PFSK-1 (cell line): ENCODE measurements around the gene AUNIP.

Experiments
- FOXP2 ChIP-seq: optimal IDR thresholded peaks from 2 replicates; pipeline ENCODE3; 2011; ENCODE audit warnings: borderline replicate concordance, control low read depth, inconsistent platforms; ENCODE audit not compliant: insufficient read depth; ENCODE audit errors: extremely low read length, extremely low read depth
- POLR2AphosphoS5 ChIP-seq: IDR thresholded peaks from 2 replicates; pipeline ENCODE4 v1.6.1; 2012; ENCODE audit warnings: low read depth, mild to moderate bottlenecking, control low read depth, low read length, moderate library complexity
- REST ChIP-seq, 2 experiments: IDR thresholded peaks; 2 replicates each; pipeline versions ENCODE4 v1.6.1 to v1.8.0; 2011 to 2012; ENCODE audit warnings: low read depth in 2 of 2, low read length in 2 of 2, control low read depth in 1 of 2, inconsistent platforms in 1 of 2, mild to moderate bottlenecking in 1 of 2, moderate library complexity in 1 of 2; ENCODE audit not compliant: insufficient read depth in 1 of 2
- SIN3A ChIP-seq: IDR thresholded peaks from 2 replicates; pipeline ENCODE4 v1.6.1; 2012; ENCODE audit warnings: mild to moderate bottlenecking, low read length, moderate library complexity, borderline replicate concordance; ENCODE audit not compliant: insufficient read depth
- TAF1 ChIP-seq: IDR thresholded peaks from 2 replicates; pipeline ENCODE4 v1.6.1; 2012; ENCODE audit warnings: low read length, control low read depth, borderline replicate concordance; ENCODE audit not compliant: insufficient read depth

Gene AUNIP

GRCh38 chr1:25902462-25902861, 43.2 kb upstream of the AUNIP start:
- no peak for TF ChIP-seq REST (IDR thresholded peaks at IDR 0.05; ENCODE audit: insufficient read depth in 1 of 2, low read depth in 2 of 2, low read length in 2 of 2)
- TF ChIP-seq FOXP2: no peak
- no peak for TF ChIP-seq SIN3A
- TF ChIP-seq TAF1: no peak
- no peak for TF ChIP-seq POLR2AphosphoS5

- TF ChIP-seq POLR2AphosphoS5 (no peak), SIN3A (no peak), TAF1 (no peak), FOXP2 (no peak), REST (IDR thresholded peaks at IDR 0.05; ENCODE audit: insufficient read depth in 1 of 2, low read depth in 2 of 2, low read length in 2 of 2) (no peak)
Measured at GRCh38 chr1:25900219-25900618, 41.0 kb upstream of the AUNIP start.

GRCh38 chr1:25899792-25900191, 40.5 kb upstream of the AUNIP start:
- TF ChIP-seq TAF1: no peak
- no peak for TF ChIP-seq FOXP2
- TF ChIP-seq SIN3A: no peak
- no peak for TF ChIP-seq POLR2AphosphoS5
- TF ChIP-seq REST (IDR thresholded peaks at IDR 0.05; ENCODE audit: insufficient read depth in 1 of 2, low read depth in 2 of 2, low read length in 2 of 2): no peak

GRCh38 chr1:25898223-25899015, 39.2 kb upstream of the AUNIP start:
- TF ChIP-seq TAF1 (no peak), POLR2AphosphoS5 (0 out of 2 replicates have a peak, but pooled peaks have one; percentile 25), SIN3A (no peak)

GRCh38 chr1:25897754-25898153, 38.5 kb upstream of the AUNIP start:
- no peak for TF ChIP-seq TAF1
- no peak for TF ChIP-seq SIN3A
- TF ChIP-seq FOXP2: no peak
- TF ChIP-seq REST (IDR thresholded peaks at IDR 0.05; ENCODE audit: insufficient read depth in 1 of 2, low read depth in 2 of 2, low read length in 2 of 2): no peak
